HEK293 (cell line): ENCODE measurements around the gene AMMECR1.

Source experiments
- CTCF ChIA-PET: fragments of 350-600 bp; formaldehyde crosslinking; extraction: SDS; loops from one replicate; lab custom pipeline; 2021; ENCODE audit warnings: antibody characterized with exemption; lab: Yijun Ruan, JAX
- POLR2A ChIA-PET: fragments of 300-600 bp; formaldehyde crosslinking; extraction: SDS; loops from one replicate; lab custom pipeline; 2020; ENCODE audit warnings: antibody characterized with exemption, inconsistent platforms; lab: Yijun Ruan, JAX
- H3K27ac ChIP-seq: fragments of 200-500 bp; sonication (Bioruptor generic); 2 replicates; pipeline ENCODE4 v1.5.1; 2014; ENCODE audit warnings: low read depth, low read length, control low read depth, inconsistent platforms; ENCODE audit errors: extremely low read depth
- H3K36me3 ChIP-seq, 2 experiments: fragments of 200-500 bp in 1 of 2; sonication (Bioruptor generic) in 1 of 2; 1 replicate in 1 of 2; 2 replicates in 1 of 2; pipeline ENCODE4 v1.5.1; 2014 to 2017; ENCODE audit warnings: inconsistent platforms in 2 of 2, low read length in 2 of 2; ENCODE audit not compliant: control insufficient read depth in 2 of 2, insufficient read depth in 1 of 2
- H3K4me1 ChIP-seq: fragments of 200-500 bp; sonication (Bioruptor generic); 2 replicates; pipeline ENCODE4 v1.5.1; 2014; ENCODE audit warnings: mild to moderate bottlenecking, low read length, inconsistent platforms; ENCODE audit not compliant: control insufficient read depth, insufficient read depth
- H3K4me3 ChIP-seq: 2 replicates; pipeline ENCODE4 v1.5.1; 2011; ENCODE audit warnings: low read depth, mild to moderate bottlenecking, control low read depth, low read length, moderate library complexity
- H3K9me3 ChIP-seq: fragments of 200-500 bp; sonication (Bioruptor generic); 2 replicates; pipeline ENCODE4 v1.5.1; 2014; ENCODE audit warnings: low read depth, low read length, inconsistent platforms; ENCODE audit not compliant: control insufficient read depth, insufficient read depth
- RBAK ChIP-seq: fragments of 450-650 bp; formaldehyde crosslinking; IDR thresholded peaks from 2 replicates; pipeline ENCODE4 v1.5.1; 2016; ENCODE audit warnings: missing biosample characterization, missing genetic modification characterization
- SALL2 ChIP-seq: fragments of 450-650 bp; formaldehyde crosslinking; IDR thresholded peaks from 2 replicates; pipeline ENCODE4 v1.5.0; 2017; ENCODE audit warnings: missing biosample characterization, mild to moderate bottlenecking, missing genetic modification characterization, borderline replicate concordance
- SP2 ChIP-seq: fragments of 450-650 bp; formaldehyde crosslinking; IDR thresholded peaks from 2 replicates; pipeline ENCODE4 v1.5.1; 2016; ENCODE audit warnings: missing biosample characterization, missing genetic modification characterization
- SP7 ChIP-seq: fragments of 450-650 bp; formaldehyde crosslinking; IDR thresholded peaks from 2 replicates; pipeline ENCODE4 v1.5.1; 2016; ENCODE audit warnings: missing biosample characterization, missing genetic modification characterization
- ZFP69B ChIP-seq: fragments of 450-650 bp; formaldehyde crosslinking; IDR thresholded peaks from 2 replicates; pipeline ENCODE4 v1.5.1; 2016; ENCODE audit warnings: missing biosample characterization, missing genetic modification characterization
- ZNF37A ChIP-seq: fragments of 450-650 bp; IDR thresholded peaks from 2 replicates; pipeline ENCODE4 v1.5.1; 2018; ENCODE audit warnings: missing biosample characterization, missing genetic modification characterization
- ZNF560 ChIP-seq: fragments of 450-650 bp; formaldehyde crosslinking; IDR thresholded peaks from 2 replicates; pipeline ENCODE4 v1.5.1; 2017; ENCODE audit warnings: missing biosample characterization, missing genetic modification characterization, borderline replicate concordance
- ZNF660 ChIP-seq: fragments of 450-650 bp; IDR thresholded peaks from 2 replicates; pipeline ENCODE4 v1.5.1; 2018; ENCODE audit warnings: missing biosample characterization, mild to moderate bottlenecking, missing genetic modification characterization
- ZNF830 ChIP-seq: fragments of 450-650 bp; IDR thresholded peaks from 2 replicates; pipeline ENCODE4 v1.5.0; 2018; ENCODE audit warnings: missing biosample characterization, missing genetic modification characterization, low read depth, mild to moderate bottlenecking, moderate library complexity
- ZSCAN30 ChIP-seq: fragments of 450-650 bp; IDR thresholded peaks from 2 replicates; pipeline ENCODE4 v1.5.1; 2018; ENCODE audit warnings: missing biosample characterization, mild to moderate bottlenecking, missing genetic modification characterization, moderate library complexity
- TF ChIP-seq, protein P1 (sequence below): fragments of 450-650 bp; formaldehyde crosslinking; IDR thresholded peaks from 2 replicates; pipeline ENCODE4 v1.5.1; 2016; ENCODE audit warnings: missing biosample characterization, missing genetic modification characterization
- TF ChIP-seq, protein P2 (sequence below): fragments of 450-650 bp; IDR thresholded peaks from 2 replicates; pipeline ENCODE4 v1.5.1; 2018; ENCODE audit warnings: missing biosample characterization, mild to moderate bottlenecking, missing genetic modification characterization
- TF ChIP-seq, protein P3 (sequence below): fragments of 450-650 bp; formaldehyde crosslinking; IDR thresholded peaks from 2 replicates; pipeline ENCODE4 v1.5.1; 2017; ENCODE audit warnings: missing biosample characterization, missing genetic modification characterization
- TF ChIP-seq, protein P4 (sequence below): fragments of 450-650 bp; formaldehyde crosslinking; IDR thresholded peaks from 2 replicates; pipeline ENCODE4 v1.5.1; 2016; ENCODE audit warnings: missing biosample characterization, missing genetic modification characterization

The AMMECR1 gene

DNA sequence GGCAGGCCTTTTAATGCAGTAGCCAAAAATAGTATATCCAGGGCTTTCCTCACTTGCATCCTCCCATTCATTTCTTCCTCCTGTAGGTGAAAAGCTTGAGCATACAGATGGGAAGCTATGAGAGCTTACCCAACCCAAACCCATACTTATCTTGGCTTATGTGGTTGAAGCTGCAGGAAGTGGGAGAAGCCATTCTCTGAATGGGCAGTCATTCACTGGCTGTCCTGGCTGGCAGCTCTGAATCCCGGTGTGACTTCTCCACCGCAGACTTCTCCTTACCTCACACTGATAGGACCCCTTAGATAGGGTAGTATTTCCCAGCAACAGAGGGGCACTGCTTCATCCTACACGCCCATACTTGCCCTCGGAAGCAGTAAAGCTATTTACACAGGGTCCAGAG, 125.4 kb downstream of the AMMECR1 start (continued):
- no peak for TF ChIP-seq ZSCAN30 (tag by site-specific recombination)

DNA sequence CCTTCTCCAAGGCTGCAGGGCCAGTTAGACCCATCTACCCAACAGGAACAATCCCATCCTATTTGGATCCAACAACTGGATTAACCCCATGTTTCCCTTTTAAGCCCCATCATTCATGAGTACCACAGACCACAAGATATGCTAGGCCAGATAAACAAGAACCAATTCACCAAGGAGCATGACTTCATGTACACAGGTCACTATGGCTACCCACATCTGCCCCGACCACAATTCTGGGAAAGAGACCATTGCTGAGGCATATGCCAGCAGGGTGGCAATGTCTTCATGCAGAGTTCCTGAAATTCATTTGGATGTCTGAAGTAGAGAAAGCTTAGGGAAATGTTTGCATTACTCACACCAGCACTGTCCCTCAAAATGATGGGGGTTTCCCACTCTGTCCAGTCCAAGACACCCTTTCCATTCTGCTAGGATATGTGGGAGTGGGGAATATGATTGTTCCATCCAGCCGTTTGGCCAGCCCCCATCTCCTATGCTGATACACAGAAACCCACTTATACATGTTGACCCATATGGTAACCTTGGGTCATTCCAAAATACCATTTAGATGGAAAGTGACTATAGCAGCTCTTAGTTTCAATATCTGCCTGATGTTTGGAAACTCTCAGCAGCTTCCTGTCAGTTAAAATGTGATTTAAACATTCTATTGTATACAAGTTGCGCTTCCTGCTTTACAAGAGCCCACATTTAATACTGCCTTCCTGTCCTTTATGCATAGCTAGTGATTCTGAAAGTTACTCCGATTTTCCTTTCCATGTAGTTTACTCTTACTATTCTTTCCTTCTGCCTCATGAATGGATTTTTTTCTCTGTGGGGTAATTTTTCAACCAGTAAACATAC, 129.0 kb downstream of the AMMECR1 start:
- POLR2A ChIA-PET: no interaction called here
- H3K36me3 ChIP-seq: no peaks in the 10 kb centered on the region
- TF ChIP-seq SALL2 (tag by site-specific recombination) (no peak), RBAK (tag by site-specific recombination) (no peak), SP7 (tag by site-specific recombination) (no peak), ZNF37A (tag by site-specific recombination) (no peak), ZNF830 (tag by site-specific recombination) (no peak), ZFP69B (tag by site-specific recombination) (no peak), ZNF560 (tag by site-specific recombination) (no peak), ZNF660 (tag by site-specific recombination) (no peak), SP2 (no peak)
- TF ChIP-seq, protein P1, sequence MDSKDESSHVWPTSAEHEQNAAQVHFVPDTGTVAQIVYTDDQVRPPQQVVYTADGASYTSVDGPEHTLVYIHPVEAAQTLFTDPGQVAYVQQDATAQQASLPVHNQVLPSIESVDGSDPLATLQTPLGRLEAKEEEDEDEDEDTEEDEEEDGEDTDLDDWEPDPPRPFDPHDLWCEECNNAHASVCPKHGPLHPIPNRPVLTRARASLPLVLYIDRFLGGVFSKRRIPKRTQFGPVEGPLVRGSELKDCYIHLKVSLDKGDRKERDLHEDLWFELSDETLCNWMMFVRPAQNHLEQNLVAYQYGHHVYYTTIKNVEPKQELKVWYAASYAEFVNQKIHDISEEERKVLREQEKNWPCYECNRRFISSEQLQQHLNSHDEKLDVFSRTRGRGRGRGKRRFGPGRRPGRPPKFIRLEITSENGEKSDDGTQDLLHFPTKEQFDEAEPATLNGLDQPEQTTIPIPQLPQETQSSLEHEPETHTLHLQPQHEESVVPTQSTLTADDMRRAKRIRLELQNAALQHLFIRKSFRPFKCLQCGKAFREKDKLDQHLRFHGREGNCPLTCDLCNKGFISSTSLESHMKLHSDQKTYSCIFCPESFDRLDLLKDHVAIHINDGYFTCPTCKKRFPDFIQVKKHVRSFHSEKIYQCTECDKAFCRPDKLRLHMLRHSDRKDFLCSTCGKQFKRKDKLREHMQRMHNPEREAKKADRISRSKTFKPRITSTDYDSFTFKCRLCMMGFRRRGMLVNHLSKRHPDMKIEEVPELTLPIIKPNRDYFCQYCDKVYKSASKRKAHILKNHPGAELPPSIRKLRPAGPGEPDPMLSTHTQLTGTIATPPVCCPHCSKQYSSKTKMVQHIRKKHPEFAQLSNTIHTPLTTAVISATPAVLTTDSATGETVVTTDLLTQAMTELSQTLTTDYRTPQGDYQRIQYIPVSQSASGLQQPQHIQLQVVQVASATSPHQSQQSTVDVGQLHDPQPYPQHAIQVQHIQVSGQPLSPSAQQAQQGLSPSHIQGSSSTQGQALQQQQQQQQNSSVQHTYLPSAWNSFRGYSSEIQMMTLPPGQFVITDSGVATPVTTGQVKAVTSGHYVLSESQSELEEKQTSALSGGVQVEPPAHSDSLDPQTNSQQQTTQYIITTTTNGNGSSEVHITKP (tag by site-specific recombination): no peak
- TF ChIP-seq, protein P2, sequence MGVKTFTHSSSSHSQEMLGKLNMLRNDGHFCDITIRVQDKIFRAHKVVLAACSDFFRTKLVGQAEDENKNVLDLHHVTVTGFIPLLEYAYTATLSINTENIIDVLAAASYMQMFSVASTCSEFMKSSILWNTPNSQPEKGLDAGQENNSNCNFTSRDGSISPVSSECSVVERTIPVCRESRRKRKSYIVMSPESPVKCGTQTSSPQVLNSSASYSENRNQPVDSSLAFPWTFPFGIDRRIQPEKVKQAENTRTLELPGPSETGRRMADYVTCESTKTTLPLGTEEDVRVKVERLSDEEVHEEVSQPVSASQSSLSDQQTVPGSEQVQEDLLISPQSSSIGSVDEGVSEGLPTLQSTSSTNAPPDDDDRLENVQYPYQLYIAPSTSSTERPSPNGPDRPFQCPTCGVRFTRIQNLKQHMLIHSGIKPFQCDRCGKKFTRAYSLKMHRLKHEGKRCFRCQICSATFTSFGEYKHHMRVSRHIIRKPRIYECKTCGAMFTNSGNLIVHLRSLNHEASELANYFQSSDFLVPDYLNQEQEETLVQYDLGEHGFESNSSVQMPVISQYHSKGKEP (tag by site-specific recombination): no peak
- TF ChIP-seq, protein P3, sequence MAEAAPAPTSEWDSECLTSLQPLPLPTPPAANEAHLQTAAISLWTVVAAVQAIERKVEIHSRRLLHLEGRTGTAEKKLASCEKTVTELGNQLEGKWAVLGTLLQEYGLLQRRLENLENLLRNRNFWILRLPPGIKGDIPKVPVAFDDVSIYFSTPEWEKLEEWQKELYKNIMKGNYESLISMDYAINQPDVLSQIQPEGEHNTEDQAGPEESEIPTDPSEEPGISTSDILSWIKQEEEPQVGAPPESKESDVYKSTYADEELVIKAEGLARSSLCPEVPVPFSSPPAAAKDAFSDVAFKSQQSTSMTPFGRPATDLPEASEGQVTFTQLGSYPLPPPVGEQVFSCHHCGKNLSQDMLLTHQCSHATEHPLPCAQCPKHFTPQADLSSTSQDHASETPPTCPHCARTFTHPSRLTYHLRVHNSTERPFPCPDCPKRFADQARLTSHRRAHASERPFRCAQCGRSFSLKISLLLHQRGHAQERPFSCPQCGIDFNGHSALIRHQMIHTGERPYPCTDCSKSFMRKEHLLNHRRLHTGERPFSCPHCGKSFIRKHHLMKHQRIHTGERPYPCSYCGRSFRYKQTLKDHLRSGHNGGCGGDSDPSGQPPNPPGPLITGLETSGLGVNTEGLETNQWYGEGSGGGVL: no peak
- TF ChIP-seq, protein P4, sequence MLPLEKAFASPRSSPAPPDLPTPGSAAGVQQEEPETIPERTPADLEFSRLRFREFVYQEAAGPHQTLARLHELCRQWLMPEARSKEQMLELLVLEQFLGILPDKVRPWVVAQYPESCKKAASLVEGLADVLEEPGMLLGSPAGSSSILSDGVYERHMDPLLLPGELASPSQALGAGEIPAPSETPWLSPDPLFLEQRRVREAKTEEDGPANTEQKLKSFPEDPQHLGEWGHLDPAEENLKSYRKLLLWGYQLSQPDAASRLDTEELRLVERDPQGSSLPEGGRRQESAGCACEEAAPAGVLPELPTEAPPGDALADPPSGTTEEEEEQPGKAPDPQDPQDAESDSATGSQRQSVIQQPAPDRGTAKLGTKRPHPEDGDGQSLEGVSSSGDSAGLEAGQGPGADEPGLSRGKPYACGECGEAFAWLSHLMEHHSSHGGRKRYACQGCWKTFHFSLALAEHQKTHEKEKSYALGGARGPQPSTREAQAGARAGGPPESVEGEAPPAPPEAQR (tag by site-specific recombination): no peak
- H3K4me3 ChIP-seq: no peak overlapping the region
- H3K9me3 ChIP-seq: no peaks in the 10 kb centered on the region
- no peaks in the 10 kb centered on the region for H3K4me1 ChIP-seq
- CTCF ChIA-PET: interaction anchor here (0.7 to 1.2 kb wide), 3 partner anchors 33 to 224 kb away, joined by 3 to 5 read pairs (median 4); no protein-coding TSS in a partner anchor
- H3K27ac ChIP-seq: no peak overlapping the region
